Activated CD4-positive, alpha-beta T cell treated with anti-CD3 and anti-CD28 coated beads, Interleukin-2, amount 50 U/mL, for 16 hours (primary cell): Measurements from ENCODE around the gene AOC1.
"Not testable (repeated sequence)": the region's sequence is repeated elsewhere in the genome, so short reads cannot be mapped to it uniquely, and the experiment has no call there.

Source experiments
- DNase-seq: peaks from one replicate; pipeline ENCODE4 v3.0.0-alpha.2; 2020

AOC1 gene

DNA sequence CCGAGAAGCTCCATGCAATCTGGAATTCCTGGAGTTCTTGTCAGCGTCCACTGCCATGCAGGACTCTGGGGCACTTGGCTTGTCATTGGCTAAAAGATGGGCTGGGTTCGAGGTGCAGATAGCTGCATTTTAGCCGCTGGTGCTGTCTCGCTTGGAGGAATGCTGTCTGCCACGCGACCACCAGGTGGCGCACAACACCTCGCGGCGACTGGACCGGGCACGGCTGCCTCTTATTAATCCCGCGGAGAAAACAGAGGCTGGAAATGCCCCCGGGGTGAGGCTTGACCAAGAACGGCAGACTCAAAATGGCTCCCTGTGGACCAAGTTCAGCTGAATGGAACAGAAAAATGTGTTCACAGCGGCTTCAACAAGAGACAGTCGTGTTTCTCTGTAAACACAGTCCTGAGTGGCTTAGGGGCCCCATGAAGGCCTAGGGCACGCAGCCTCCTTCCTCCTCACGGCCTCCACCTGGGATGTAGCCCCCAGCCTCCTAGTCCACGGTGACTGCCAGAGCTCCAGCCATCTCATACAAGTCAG is 46.2 kb downstream of the AOC1 start:
- peak; percentile 75 for DNase-seq

DNA sequence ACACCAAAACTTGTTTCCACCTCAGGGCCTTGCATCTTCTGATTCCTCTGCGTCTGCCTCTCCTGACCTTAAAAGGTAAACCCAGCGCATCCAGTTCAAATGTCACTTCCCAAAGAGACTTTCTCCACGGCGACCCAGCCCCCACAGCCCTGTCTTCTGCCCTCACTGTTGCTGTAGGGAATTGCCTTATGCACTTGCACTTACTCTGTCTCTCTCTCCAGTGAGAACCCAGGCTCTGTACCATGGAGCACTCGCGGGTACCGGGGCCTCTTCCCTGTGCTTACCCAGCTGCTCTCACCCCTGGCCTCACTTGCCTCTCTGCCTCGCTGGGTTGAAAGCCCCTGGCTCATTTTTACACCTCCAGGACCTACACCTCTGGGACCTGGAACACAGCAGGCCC is 48.4 kb downstream of the AOC1 start:
- DNase-seq = no peak

DNA sequence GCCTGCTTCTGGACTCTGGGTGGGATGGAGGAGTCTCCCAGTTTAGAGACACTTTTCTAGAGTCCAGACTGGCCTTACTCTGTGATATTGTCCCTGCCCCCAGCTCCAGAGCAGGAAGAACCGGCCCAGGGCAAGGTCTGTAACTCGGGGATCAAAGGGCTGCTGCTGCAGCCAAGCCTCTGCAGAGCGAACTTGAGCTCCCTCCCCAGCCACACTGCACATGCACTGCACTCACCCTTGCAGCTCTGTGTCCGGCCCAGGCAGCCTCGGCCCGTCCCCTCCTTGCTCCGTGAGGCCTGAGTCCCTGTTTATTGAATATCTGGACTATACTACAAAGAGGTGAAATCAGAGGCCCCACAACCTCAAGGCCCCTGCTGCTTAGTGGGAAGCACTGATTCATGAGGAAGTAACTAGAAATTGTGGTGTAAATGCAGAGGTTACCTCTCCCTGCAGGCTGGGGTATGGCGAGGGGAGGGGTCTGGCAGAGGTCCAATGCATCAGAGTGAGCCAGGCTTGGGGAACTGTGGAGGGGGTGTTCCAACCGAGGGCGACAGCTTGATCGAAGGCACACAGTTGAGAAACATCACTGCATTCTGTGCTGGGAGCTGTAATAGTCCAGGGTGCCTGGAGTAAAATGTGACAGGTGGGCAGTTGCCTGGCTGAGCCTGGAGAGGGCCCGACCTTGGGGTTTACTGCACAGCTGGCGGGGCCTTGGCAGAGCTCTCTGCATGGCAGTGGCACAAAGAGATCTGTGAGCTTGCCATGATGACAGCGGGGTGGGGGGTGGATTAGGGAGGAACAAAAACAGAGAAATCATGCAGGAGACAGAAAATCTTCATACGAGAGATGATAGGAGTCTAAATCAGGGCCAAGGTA is 49.1 kb downstream of the AOC1 start:
- DNase-seq = no peak

DNA sequence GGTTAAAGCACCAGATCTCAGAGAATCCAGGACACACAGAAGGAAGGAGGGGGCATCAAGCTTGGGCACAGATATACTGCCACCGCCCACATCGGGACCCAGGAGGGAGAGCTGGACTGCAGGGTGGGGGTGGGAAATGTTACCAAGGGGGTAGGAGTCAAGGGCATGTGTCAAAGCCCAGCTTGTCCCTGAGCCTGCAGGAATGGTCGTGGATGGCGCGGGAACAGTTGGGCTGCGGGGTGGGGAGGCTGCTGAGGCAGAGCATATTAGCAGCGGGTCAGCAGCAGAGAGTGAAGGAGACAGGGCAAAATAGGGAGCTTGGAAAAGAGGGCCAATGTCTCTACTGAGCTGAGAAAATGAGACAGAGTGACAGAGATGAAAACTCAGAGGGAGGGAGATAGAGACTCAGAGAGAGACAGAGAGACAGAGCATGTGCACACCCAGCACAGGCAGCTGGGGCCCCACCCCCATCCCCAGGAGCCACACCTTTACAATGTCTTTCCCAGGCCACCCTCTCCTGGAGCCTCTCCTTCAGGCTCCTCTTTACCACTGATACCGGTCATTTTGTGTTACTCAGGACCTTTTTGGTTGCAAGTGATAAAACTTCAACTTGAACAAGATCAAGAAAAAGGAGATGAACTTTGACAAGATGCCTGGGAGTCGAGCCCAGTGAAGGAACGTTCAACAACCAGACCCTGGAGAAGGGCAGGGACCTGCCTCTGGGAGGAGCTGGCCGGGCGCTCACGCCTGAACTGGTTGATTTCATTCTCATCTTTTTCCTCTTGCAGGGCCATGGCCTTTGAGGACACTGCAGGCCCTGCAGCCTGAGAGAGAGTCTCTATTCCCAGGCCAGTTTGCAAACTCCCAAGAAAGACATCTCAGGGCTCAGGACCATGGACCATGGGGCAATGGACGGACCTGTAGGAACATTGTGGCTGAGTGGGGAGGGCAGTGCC is 50.0 kb downstream of the AOC1 start:
- no peak for DNase-seq

DNA sequence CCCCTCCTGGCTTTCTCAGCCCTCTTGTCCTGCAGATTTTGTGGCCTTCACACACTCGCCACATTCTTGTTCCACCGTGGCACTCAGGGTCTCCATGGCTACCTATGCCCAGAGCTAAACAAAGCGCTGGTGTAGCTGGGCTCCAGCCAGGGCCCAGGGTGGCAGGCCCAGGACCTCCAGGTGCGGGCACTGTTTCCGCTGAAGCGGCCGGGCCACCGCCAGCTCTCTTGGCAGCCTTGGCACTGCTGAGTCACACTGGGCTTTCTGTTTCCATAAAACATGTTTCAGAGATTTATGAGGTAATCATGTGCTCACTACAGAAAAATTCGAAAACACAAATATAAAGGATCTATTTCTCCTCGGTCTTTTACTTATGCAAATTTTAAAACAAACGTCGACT is 51.3 kb downstream of the AOC1 start:
- DNase-seq = peak; percentile 34

DNA sequence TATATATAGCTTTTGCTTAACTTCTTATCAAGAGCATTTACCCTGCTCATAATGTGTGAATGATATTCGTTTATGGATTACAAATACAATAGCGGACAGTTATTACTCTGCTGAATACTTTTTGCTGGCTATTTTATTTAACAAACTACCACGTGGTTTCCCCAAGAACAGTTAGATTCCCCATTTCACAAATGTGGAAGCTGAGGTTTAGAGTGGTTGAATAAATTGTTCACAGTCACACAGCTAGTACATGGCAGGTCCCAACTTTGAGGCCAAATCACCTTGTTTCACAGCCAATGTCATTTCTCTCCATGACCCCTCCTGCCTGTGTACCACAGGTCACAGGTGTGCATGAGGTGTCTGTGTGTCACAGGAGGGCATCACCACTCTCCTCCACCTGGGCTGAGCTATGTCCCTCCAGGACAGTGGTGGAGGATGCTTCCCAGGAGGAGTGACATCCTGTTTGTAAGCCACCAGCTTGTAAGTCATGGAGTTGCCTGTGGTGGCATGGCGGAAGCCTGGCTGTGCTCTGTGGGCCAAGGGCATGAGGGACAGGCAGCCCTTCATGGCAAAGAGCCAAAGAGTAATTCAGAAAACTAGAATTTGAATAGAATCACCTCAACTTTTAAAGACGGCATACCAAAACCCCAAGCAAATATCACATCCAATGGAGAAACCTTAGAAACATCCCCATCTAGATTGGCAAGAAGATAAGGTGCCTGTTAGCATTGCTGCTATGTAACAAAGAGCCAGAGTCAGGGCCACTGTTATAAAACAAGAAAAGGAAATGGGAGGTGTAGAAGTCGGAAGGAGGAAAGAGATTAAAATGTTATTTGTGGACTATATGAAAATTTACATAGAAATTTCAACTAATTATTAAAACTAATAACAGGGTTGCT is 51.9 kb downstream of the AOC1 start:
- no peak for DNase-seq

DNA sequence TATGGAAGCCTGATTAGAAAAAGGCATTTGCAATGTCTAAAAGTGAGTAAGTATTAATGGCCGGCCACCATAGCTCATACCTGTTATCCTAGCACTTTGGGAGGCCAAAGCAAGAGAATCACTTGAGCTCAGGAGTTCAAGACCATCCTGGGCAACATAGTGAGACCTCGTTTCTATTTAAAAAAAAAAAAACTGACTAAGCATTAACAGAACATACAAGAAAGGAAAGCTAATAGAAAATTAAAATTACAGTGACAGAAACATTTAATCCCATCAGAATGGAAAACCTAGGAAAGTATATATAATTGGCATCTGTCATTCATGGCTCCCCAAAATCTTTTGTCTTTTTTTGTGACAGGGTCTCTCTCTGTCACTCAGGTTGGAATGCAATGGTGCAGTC is 55.9 kb downstream of the AOC1 start:
- no peak for DNase-seq

DNA sequence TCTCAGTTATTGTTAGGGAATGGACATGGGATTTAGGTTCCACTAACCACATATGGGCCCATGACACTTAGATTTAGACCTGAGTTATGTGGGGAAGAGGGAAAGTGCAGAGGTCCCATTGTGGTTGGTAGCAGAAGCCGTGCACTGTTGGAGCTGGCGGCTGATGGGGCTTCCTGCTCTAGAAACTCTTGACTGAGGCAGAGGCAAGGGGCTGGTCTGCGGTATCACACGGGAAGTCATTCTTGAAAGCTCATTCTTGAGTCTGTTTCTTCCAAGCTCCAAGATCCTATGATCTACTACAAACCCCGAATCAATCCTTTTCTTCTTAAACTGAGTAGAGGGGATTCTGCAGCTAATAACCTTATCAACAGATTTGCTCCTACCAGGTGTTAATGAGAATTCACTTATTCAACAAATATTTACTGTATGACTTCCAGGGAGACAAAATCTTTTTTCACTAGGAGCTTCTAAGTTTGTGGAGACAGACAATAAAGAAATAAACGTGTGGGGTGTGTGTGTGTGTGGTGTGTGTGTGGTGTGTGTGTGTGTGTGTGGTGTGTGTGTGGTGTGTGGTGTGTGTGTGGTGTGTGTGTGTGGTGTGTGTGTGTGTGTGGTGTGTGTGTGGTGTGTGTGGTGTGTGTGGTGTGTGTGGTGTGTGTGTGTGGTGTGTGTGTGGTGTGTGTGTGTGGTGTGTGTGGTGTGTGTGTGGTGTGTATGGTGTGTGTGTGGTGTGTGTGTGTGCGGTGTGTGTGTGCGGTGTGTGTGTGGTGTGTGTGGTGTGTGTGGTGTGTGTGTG is 57.1 kb downstream of the AOC1 start:
- DNase-seq = peak; percentile 40

DNA sequence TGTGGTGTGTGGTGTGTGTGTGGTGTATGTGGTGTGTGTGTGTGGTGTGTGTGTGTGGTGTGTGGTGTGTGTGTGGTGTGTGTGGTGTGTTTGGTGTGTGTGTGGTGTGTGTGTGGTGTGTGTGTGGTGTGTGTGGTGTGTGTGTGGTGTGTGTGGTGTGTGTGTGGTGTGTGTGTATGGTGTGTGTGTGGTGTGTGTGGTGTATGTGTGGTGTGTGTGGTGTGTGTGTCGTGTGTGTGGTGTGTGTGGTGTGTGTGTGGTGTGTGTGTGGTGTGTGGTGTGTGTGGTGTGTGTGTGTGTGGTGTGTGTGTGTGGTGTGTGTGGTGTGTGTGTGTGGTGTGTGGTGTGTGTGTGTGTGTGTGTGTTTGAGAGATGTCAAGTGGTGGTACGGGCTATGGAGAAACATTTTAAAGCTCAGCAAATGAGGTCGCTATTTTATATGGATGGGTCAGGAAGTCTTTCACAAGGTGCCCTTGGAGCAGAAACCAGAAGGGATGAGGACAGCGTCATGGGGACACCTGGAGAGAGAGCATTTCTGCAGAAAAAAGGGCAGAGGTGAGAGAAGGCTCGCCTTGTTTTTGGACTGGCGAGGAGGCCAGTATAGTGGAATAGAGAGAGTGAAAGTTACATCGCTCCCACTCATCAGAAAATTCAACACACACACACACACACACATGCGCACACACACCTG is 58.1 kb downstream of the AOC1 start:
- DNase-seq = not testable (repeated sequence)

DNA sequence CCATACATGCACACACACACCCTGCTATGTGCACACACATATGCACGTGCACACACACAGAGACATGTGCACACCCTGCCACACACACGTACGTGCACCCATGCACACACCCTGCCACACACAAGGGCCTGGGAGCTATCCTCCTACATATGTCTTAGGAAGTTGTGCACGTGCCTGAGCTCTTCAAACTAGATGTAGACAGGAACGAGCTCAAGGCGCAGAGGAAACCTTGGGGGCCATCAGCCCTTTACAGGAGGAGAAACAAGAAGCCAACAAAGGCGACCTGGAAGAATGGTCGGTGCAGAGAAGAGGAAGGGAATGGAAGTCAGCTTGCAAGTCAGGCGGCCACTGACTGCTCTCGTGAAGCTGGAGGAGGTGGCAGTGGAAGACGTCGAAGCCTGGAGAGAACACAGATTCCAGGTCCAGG is 58.7 kb downstream of the AOC1 start:
- DNase-seq = no peak
